HG03439 (cell line): ENCODE data around the gene PPDPF.
A peak's percentile ranks its signal among the peaks of the same experiment; 100 is the strongest.

ENCODE experiments used
- ATAC-seq: cut with Tn5 transposase; IDR thresholded peaks from one replicate; pipeline ENCODE4 v1.9.1; 2021; ENCODE audit warnings: mild to moderate bottlenecking, moderate library complexity; ENCODE audit not compliant: unreplicated experiment

Gene PPDPF

DNA sequence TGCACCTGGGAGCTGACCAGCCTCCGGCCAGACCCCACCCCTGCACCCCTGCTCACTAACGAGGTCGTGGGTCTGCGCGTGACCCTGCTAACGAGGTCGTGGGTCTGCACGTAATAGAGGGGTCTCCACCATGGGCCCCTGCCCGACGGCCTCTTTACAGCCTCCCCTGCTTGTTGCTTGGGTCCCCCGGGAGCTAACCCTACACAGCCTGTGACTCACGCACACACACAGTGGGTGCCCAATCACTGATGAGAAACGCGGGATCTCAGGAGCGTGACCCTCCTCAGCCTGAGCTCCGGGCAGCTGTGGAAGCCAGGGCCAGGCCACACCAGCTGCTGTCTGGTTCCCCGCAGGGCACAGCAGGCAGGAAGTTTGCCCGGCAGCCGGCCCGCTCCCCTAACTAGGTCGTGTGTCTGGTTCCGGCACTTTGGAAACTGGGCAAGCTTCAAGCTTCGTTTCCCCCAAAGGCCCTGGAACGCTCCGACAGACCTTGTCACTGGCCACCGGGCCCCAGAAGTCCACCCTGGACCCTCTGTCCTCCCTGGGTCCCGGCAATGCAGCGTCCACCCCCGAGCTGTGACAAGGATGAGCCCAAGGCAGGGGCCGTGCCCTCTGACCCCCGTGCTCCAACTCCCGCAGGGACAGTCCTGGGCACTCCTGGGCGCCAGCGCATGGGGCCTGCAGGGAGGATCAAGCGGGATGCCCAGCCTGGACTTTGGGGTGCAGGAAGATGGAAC lies 15.8 kb downstream of the PPDPF start:
- ATAC-seq = no peak

- ATAC-seq = no peak
Observed at GRCh38 chr20:63536997-63537524, 16.5 kb downstream of the PPDPF start, which contains the start of gene PTK6. Gene PTK6 (minus strand): TSS chr20:63537376. CDS start chr20:63537314, 62 bp downstream.

GRCh38 chr20:63537525-63538203 lies 17.1 kb downstream of the PPDPF start:
- peak; percentile 82 for ATAC-seq

GRCh38 chr20:63538204-63539091 lies 17.9 kb downstream of the PPDPF start:
- no peak for ATAC-seq

DNA sequence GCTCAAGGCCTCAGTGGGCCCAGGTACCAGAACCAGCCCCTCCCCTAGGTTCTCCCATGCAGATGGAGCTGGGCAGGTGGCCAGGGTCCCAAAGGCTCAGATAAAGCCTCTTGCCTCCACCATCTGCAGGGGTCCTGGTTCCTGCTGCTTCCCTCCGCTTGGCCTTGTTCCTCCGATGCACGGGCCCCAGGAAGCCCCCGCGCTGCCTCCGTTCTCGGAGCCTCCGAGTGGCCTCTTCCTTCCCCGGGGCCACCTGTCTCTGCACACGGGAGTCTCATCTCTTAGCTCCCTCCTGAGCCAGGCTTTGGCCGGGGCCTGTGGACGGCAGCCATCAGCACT lies 18.5 kb downstream of the PPDPF start:
- ATAC-seq = no peak

DNA sequence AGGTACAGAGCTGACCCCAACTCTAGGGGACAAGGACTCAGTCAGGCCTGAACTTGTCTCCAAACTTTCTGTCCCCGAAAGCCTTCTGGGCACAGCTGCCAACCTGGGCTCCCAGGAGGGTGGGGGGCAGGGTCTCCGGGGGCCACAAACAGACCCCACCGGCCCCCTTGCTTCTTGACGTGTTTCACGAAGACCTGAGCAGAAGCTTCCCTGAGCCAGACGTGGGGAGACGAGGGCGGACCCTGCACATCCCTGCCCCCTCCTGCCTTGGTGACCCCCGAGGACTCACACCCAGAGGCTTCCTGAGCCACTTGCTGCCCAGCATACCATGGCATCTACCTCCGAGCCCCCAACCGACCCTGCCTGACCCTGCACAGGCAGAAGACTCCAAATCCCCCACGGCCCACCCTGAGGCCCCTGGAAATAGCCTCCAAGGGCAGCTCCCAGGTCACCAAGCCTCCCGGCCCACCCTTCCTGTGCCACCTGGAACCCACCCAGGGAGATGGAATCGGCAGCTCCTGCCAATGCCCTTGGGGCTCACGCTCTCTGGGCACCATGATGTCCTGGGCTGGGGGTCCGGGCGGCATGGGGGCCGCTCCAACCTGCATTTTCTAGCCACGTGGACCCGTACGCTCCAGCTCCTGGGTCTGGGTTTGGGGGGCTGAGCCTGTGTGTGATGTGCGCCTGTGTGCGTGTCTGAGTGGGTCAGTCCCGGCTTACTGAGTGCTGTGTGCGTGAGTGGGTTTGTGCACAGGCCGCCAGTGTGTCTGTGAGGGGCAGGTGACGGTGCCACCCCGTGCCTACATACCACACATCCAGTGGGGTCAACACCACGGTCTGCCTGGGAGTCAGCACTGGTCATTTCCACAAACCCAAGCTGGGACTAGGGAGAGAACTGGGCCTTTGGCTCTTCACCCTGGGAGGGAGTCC lies 19.1 kb downstream of the PPDPF start:
- no peak for ATAC-seq

DNA sequence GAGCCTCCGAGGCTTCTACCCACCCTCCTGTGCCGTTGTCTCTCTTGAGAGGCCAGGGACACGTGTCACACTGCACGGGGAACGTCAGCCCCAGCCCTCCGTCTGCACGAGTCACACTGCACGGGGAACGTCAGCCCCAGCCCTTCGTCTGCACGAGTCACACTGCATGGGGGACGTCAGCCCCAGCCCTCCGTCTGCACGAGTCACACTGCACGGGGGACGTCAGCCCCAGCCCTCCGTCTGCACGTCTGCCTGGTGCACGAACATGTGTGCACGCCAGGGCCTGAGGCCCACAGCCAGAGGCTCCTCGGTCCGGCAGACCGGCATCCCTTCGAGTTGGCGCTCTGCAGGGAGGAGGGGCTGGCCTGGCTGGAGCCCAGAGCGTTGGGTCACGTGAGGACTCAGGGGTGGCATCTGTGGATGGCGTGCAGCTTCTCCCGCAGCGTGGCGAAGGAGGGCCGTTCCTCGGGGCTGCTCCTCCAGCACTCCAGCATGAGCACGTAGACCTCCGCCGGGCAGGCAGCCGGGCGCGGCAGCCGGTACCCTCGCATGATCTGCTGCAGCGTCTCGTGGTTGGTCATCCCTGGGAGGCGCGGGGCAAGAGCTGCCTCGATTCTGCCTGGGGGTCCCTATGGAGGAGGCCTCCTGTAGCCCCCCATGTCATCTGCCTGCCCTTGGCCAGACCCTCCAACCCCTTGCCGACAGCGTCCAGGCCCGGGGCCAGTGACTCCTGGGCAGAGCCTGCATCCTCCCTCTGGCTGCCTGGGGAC lies 20.0 kb downstream of the PPDPF start:
- ATAC-seq = no peak

- no peak for ATAC-seq
Observed at GRCh38 chr20:63541371-63541770, 20.8 kb downstream of the PPDPF start.

DNA sequence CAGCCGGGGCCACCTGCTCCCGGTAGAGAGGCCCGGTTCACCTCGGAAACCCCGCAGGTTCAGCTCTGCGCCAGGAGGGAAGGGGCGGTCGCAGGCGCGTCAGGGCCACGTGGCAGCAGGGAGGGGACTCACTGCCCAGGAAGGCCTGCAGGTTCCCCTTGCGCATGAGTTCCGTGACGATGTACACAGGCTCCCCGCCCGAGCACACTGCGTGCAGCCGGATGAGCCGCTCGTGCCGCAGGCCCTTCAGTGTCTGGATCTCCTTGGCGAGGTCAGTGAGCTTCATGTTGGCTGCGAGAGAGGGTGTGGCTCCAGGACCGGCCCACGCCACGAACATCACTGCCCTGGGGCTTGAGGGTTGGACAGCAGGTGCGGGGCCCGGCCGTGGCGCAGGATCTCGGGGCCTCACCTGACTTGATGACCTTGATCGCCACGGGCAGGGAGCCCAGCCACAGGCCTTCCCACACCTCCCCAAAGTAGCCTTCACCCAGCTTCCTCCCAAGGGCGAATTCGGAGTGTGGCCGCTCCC lies 21.5 kb downstream of the PPDPF start:
- ATAC-seq = no peak

DNA sequence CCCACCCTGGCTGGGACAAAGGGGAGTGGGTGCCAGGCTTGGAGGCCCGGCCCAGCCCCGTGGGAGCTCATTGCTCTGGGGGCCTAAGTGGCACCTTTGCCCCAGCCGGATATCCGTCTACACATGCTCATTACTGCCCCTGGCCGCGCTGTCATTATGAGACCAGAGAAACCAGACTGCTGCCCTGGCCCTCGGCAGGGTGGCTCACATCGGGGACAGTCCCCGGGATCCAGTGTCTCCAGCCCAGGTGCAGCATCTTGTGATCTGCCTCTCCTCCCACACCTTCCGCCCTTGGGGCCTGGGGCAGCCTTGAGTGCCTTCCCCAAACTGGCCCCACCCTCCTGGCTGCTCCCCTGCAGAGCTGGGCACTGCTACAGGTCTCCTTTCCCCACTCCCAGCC lies 22.1 kb downstream of the PPDPF start:
- no peak for ATAC-seq

DNA sequence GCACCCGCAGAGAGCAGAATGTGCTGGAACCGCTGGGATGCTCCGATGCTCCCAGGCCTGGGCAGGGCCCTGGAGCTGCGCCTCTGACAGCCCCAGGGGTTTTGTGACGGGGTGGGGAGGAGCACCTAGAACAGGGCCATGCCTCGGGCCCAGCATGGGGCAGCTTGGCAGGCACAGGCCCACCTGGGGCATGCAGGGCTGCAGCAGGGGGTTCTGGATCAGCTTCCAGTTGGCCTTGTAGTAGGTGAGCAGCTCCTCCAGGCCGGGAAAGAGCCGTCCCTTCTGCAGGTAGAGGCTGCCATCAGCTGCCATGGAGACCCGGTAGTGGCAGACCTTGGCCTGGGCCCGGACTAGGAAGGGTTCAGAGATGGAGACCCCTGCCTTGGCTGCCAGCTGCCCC lies 22.6 kb downstream of the PPDPF start:
- no peak for ATAC-seq

DNA sequence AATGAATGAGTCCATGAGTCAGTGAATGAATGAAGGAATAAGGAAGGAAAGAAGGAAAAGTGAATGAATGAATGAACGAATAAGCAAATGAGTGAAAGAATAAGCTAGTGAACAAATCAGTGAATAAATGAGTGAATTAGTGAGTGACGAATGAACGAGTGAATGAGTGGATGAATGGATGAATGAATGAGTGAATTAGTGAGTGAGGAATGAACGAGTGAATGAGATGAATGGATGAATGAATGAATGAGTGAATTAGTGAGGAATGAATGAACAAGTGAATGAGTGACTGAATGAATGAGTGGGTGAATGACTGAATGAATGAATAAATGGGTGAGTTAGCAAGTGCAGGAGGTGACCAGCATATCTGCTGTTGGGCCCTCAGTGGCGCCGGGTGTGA lies 23.2 kb downstream of the PPDPF start:
- ATAC-seq = no peak

DNA sequence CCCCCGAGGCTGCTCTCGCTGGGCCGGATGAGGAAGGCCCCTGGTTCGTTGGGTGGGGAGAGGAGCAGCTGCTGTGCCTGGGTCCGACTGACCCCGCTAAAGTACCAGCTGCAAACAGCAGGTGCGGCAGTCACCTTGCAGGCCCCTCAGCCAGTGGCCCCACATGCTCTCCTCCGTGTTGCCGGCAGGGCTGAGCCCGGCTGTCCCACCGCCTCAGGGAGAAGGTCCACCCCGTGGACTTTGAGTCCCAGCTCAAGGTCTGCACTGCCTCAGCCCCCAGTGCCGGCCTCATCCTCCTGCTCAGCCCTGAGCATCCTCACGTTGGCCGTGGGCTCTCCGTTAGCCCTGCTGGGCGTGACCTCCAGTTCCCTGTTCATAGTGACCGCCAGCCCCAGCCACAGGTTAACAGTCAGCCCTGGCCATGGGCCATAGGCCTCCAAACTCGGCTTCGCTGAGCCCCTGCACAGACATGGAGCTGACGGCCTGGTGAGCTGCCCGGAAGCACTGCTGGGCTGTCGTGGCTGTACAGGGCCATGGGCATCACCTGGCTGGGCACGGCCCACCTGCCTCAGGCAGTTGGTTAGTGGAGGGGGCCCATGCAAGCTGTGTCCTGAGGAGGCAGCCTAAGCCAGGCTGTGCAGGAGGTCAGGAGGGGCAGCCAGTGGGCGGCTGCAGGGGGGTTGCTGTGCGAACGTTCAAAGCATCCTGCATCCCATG lies 23.8 kb downstream of the PPDPF start:
- no peak for ATAC-seq

DNA sequence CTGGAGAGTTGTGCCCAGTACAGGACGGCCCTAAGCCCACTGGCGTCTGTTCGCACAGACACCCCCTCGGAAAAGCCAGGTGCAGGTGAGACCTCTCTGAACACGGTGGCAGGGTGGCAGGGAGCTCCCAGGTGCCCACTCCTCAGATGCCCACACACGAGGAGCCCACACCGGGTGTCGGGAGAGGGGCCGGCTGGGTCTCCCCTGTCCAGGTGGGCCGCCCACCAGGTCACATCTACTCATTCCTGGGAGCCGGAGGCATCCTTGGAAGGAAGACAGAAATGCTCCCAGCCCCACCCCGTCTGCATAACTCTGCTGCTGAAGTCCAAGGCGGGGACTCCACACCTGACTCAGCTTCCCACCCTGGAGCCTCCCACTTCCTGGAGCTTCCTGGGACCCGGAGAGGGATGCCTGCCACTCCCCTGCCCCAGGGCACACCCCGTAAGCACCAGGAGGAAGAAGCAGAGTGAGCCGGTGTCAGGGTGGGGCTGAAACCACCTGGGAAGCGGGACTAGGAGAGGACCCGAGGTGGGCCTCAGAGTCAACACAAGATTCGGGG lies 24.5 kb downstream of the PPDPF start:
- no peak for ATAC-seq

DNA sequence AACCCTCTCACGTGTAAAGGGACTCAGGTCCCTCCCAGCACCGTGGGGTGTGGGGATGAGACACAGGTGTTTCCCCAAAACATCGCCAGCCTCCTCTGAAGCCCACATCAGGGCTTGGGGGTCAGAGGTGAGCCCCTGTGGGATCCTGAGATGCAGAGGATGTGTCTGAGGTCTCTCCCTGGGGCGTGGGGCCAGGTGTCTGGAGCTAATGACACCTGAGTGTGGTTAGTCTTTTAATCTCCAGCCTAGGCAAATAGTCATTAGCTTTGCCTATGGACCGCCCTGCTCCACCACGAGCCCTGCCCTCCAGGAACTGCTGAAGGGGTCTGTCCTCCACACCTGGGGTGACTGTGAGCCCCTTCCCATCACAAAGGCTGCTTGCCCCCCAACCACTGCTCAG lies 25.2 kb downstream of the PPDPF start:
- no peak for ATAC-seq

DNA sequence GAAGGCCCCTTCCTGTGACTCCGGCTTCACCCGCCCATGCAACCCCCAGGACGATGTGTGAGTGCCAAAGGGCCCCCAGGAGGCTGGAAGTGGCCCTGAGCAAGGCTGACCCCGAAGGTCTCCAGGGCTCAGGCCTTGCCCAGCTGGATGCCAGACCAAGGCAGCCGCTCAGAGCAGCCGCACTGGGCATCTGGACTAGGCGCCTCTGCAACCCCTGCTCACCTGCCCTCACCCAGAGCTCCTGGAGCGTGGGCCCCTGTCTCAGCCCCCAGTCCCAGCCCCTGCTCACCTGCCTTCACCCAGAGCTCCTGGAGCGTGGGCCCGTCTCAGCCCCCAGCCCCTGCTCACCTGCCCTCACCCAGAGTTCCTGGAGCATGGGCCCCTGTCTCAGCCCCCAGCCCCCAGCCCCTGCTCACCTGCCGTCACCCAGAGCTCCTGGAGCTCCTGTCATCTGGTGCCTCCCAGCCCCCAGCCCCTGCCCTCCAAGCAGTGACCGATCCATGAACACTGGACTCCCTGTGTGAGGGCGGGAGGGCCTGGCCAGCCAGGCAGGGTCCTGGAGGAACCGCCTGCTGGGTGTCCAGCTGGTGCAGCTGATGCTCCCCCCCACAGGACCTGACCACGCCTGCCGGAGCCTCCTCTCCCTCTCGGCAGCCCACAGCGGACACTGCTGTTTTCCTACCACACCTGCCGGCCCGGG lies 25.8 kb downstream of the PPDPF start:
- no peak for ATAC-seq

DNA sequence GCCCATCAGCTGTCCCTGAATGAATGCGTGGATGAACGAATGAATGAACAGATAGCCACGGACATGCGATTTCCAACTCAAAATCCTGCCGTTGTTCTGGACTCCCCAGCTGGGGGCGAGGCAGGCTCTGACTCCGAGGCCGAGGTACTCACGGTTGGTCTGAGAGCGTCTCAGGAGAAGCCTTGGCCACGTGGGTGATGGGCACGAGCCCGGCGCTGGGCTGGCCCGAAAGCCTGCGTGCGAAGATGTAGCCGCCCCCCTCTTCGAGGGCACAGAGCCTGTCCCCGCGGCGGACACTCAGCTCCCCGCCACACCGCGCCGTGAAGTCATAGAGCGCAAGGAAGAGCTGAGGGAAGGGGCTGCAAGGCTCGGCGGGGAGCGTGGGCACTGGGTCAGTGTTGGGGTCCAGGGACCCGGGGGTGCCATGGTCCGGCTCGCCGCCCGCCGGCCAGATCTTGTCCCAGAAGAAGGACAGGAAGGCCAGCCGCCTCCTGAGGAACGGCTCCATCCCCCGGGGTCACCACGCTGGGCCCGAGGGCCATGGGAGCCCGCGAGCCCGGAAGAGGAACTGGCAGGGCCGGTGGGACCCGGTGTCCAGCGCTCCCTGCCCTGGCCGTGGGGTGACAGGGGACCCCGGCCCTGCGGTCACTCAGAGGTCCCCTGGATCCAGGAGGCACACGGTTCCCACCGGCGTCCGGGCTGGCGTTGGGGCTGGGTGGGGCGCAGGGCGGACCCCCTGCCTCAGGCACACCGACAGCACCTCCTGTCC lies 26.6 kb downstream of the PPDPF start:
- no peak for ATAC-seq
